GM19463 (cell line): ENCODE data around the gene TTC33.

Experiments
- ATAC-seq: cut with Tn5 transposase; IDR thresholded peaks from one replicate; pipeline ENCODE4 v1.9.1; 2021; ENCODE audit warnings: mild to moderate bottlenecking, moderate library complexity; ENCODE audit not compliant: unreplicated experiment

Gene TTC33

DNA sequence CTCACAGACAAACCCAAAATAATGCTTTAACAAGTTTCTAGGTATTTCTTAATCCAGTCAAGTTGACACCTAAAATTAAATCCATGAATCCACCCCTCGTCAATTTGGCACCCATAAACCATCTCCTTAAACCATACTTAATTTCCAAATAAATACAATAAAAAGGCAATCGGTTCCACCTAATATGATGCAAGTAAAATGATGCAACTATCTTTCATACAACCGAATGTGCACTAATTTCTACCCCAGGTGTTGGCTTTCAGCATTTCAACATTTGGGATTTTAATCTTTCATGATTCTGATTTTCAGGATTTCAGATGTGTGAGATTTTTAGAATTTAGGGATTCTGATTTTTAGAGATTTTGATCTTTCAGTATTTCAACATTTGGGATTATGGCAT lies 25.1 kb upstream of the TTC33 start:
- ATAC-seq: no peak

GRCh38 chr5:40780199-40780598 lies 24.4 kb upstream of the TTC33 start:
- no peak for ATAC-seq

GRCh38 chr5:40779561-40779960 lies 23.8 kb upstream of the TTC33 start:
- ATAC-seq: no peak

- ATAC-seq: no peak
These were observed 22.4 kb upstream of the TTC33 start for GRCh38 chr5:40778133-40778532.

- ATAC-seq: no peak
These were observed 20.9 kb upstream of the TTC33 start for GRCh38 chr5:40776658-40776977.

DNA sequence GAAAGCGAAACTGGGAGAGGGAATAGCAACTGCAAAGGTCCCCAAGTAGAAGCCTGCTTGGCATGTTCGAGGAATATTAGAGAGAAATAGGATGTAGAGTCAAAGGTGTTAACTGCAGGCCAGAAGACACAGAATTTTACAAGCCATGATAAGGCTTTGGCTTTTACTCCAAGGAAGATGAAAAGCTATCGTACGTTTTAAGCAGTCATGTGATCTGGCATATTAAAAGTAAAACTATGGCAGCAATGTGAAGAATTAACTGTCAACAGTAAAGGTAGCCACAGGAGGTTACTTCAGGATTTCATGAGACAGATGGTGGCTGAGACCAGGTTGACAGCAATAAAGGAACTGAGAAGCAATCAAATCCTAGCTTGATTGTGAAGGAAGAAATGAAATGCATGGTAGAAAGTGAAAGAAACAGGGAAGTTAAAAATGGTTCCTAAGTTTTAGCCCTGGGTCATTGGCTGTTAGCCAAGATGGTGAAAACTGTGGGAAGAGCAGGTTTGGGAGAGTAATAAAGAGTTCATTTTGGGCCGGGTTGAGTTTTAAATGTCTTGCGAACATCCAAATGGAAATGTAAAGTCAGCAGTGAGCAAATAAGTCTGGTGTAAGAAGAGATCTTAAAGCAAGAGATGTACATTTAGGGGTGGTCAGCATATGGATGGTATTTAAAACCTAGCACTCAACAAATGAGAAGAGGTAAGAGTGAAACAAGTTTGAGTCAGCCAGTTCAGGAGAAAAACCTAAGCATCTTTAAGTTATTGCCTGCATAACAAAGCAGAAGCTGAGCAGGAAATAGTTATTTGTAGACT lies 20.3 kb upstream of the TTC33 start:
- ATAC-seq: no peak

GRCh38 chr5:40775085-40775845 lies 19.5 kb upstream of the TTC33 start:
- no peak for ATAC-seq

GRCh38 chr5:40774623-40775022 lies 18.9 kb upstream of the TTC33 start:
- ATAC-seq: no peak

DNA sequence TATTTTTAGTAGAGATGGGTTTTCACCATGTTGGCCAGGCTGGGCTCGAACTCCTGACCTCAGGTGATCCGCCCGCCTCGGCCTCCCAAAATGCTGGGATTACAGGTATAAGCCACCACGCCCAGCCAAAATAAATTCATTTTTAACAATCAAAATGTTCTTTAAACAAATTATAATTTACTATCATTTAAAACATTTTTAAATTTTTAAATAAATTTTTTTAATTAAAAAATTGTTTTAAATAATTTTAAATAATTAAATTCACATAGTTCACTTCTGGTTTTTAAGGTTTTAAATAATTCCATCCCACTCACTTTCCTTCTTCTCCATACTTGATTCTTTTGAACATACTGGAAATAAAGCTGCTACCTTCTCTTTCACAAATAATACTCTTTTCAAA lies 15.0 kb upstream of the TTC33 start:
- no peak for ATAC-seq

- no peak for ATAC-seq
These were observed 6.9 kb upstream of the TTC33 start for GRCh38 chr5:40762705-40763104.

DNA sequence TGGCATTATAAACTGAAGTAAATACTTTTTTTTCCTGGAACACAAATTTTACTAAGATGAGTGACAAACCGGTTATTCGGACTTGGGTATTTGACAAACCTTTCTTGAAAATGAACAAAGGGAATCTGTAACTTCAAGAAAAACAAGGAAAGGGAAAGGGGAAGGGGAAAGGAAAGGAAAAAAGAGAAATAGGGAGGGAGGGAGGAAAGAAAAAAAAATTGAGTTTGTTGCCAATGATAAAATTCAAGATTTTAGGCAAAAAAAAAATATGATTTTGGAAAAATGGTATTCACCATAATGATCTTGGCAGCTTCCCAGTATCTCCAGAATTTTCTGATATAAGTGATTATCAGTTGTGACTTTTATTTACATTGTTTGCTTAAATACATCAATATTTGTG lies 1.6 kb upstream of the TTC33 start:
- ATAC-seq: no peak

DNA sequence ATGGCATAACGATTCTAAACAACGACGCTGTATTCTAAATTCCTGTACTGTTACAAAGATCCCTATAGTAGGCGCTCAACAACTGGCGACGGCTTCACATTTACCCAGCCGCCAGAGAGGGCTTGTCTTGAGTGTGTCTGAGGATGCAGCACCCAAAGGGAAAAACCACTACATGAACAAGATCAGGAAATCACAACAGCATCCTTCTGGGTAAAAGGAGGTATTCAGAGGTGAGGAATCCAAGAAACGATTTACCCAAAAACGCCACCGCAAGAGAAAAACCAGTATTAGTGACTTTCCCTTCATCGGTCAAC lies 711 bp downstream of the TTC33 start:
- ATAC-seq: peak; percentile 75

- ATAC-seq: peak; percentile 3
These were observed 1.2 kb downstream of the TTC33 start for GRCh38 chr5:40754381-40755092.

DNA sequence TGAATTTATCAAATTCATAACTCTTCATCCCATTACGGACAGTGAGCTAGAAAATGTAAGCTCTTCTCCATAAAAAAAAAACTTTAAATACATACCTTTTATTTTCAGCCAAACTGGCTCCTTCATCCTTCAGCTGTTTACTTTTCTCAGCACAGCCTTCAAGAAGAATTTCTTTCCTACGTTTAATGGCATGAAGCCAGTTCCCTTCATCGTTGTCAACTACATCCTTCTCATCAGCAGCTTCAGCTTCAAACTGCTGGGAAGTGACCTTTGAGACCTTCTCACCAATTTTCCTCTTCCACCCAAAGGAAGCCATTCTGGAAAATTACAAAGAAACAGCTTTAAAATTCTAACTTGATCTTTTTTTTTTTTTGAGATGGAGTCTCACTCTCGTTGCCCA lies 9.1 kb downstream of the TTC33 start:
- ATAC-seq: no peak

DNA sequence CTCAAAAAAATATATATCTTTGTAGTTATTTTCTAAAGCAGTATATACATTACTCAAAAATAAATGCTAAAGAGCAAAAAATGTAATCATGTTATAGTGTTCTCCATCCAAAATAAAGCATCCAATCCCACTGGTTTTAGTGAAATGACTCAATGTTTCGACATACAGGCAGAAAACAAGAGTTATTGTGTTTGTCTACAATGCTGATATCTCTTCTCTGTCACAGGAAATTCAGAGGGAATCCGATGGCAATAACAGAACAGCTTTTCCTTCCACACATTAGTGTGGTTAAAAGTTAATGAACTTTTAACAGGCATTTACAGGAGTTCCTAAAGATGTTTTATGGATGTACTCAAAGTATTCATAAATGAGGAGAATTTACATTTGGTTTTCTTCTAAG lies 12.0 kb downstream of the TTC33 start:
- ATAC-seq: no peak

- ATAC-seq: no peak
These were observed 17.3 kb downstream of the TTC33 start for GRCh38 chr5:40738502-40738901.

DNA sequence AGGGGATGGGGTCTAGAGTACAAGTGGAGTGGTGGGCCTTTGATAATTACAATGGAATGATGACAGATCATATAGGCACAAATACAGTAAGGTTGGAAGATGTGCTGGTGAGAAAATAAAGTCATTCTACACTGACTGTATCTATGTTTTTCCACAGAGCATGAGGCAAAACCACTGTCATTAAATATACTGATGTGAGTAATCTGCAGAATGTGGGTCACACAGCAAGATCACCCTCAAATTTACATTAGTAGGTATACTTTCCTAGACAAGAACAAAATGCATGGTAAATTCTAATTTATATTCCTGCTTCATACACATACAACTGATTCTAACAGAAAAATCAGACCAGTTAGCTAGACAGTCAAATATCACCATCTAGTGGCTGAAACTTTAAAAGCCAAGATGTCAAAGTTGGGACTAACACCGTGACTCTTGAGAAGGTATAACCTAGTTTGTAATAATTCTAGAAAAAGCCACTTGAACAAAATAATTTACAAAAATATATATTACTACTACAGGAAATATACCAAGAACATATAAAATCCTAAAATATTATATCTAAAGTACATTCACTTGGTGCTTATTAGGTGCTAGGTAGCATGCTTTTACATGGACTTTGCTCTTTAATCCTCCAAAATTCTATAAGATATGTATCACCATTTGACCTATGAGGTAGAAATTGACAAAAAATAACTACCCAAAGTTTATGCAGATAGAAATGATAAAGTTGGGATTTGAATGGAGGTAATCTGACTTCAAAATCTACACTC lies 19.5 kb downstream of the TTC33 start:
- peak; percentile 69 for ATAC-seq

DNA sequence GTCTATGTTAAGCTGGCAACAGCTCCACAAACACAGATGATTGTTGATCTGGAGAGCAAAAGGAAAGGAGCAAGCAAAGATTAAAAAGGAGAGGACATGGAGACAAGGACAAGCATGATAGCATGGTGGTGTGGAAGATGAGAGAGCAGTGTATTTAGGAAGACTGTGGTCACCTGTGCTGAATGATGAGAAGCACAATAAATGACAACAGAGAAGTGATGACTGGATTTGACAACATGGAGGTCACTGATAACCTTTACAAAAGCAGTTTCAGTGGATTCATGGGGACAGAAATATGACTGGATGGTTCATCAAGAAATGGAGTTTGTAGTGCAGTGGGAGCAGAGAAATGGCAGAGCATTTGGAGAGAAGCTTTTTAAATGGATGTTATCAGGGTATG lies 20.2 kb downstream of the TTC33 start:
- no peak for ATAC-seq

- no peak for ATAC-seq
These were observed 20.8 kb downstream of the TTC33 start for GRCh38 chr5:40734986-40735385.

DNA sequence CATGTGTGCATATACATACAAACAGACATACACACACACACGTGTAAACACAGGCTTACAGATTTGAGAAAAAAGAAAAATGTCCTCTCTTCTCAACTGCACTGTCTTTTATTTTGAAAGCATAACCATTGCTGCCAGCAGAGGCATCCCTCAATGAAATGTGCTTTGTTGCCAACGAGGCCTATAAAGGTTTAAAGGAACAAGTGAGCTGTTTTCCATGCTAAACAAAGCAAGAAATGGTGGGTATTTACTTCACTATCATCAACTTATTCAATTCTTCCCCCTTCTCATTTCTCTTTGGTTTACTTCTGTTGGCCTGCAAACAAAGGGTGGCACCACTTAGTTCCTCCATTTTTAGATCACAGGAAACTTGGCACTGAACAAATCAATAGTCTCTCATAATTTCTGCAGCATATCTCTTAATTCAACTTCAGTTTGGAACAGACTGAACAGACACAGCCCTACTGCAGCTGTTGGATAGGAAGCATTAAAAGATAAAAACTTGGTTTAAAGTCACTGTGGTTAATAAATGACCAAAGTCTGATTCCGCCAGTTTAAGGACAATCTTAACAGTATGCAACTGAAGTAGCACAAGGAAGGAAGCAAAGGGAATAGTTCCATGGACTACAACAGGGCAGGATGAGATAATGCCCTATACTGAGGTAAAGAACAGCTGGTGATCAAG lies 21.7 kb downstream of the TTC33 start:
- ATAC-seq: no peak

DNA sequence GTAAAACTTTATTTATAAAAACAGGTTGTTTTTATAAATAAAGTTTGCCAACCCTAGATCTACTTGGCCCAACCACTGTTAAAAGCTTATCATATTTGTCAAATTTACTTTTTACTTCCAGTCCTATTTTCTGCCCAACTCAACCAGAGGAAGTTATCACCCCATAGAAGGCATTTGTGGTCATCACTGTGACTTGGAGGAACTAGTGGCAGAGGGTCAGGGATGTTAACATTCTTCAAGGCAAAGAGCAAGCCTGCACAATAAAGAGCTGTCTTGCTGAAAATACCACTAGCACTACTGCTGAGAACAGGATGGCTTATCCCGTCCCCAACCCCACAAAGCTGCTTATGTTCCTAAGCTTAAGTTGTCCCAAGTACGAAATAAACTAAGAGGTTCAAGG lies 22.3 kb downstream of the TTC33 start:
- ATAC-seq: no peak
